HepG2 (cell line): ENCODE data around the gene LYPD1. TPM values are rescaled to one million over a fixed set of nuclear protein-coding genes. Genes with fewer than 3 reads are reported as not detected.

Experiments used
- ATAC-seq: fragments of 200-7000 bp; cut with Tn5 transposase; 3 replicates; pipeline ENCODE4 v1.9.1; 2020; ENCODE audit warnings: mild to moderate bottlenecking, moderate library complexity
- BruUV-seq: library from RNA; stranded (reverse); fragments of 400-500 nt; replicated peaks from 2 replicates; lab custom pipeline; 2021; lab: Mats Ljungman, UMichigan
- CTCF ChIA-PET: fragments of 300-600 bp; formaldehyde crosslinking; extraction: SDS; loops from one replicate; lab custom pipeline; 2021; ENCODE audit warnings: low total read pairs, inconsistent platforms, low intra/inter-chr PET ratio; lab: Yijun Ruan, JAX
- POLR2A ChIA-PET: fragments of 350-600 bp; sonication (Branson Sonifier 250); formaldehyde crosslinking; loops from one replicate; lab custom pipeline; 2020; ENCODE audit warnings: antibody characterized with exemption, inconsistent platforms; lab: Yijun Ruan, JAX
- DNase-seq: peaks from one replicate; pipeline ENCODE4 v3.0.0-alpha.2; 2015; ENCODE audit warnings: low spot score
- FAIRE-seq: peaks from 3 replicates; lab custom pipeline; 2011; peaks lifted over from hg19 to GRCh38; lab: Jason Lieb, UNC
- H2AFZ ChIP-seq: one replicate; pipeline ENCODE4 v1.6.1; 2011; ENCODE audit warnings: low read length, inconsistent platforms
- H3K27ac ChIP-seq: fragments of 300-600 bp; 3 replicates; pipeline ENCODE4 v1.8.0; 2011; ENCODE audit warnings: mixed run types, mild to moderate bottlenecking, mixed read lengths, low read length, inconsistent platforms; ENCODE audit not compliant: insufficient read depth; ENCODE audit errors: extremely low read length
- H3K27me3 ChIP-seq, 2 experiments: fragments of 200-600 bp in 1 of 2; 2 replicates in 1 of 2; 3 replicates in 1 of 2; pipeline versions ENCODE4 v1.6.0 to v1.8.0; 2011; ENCODE audit warnings: low read length in 2 of 2, mild to moderate bottlenecking in 2 of 2, moderate library complexity in 2 of 2, inconsistent platforms in 1 of 2; ENCODE audit not compliant: insufficient read depth in 2 of 2, control insufficient read depth in 1 of 2
- H3K36me3 ChIP-seq, 2 experiments: fragments of 200-600 bp in 1 of 2; replicated peaks in 1 of 2; 2 replicates in 1 of 2; 3 replicates in 1 of 2; pipeline versions ENCODE4 v1.5.1 to v1.8.0; 2011; ENCODE audit warnings: low read length in 2 of 2, inconsistent platforms in 1 of 2; ENCODE audit not compliant: insufficient read depth in 2 of 2, control insufficient read depth in 1 of 2
- H3K4me1 ChIP-seq: 2 replicates; pipeline ENCODE4 v1.5.1; 2012; ENCODE audit warnings: low read length, inconsistent platforms; ENCODE audit not compliant: insufficient read depth
- H3K4me2 ChIP-seq: 2 replicates; pipeline ENCODE4 v1.6.0; 2011; ENCODE audit warnings: low read depth, low read length, inconsistent platforms
- H3K4me3 ChIP-seq, 3 experiments: fragments of 200-600 bp in 1 of 3; sonication (generic), shearing (Covaris generic) in 1 of 3; replicated peaks in 1 of 3; 2 replicates each; pipeline ENCODE4 v1.5.1; 2011 to 2016; ENCODE audit warnings: low read length in 3 of 3, inconsistent platforms in 2 of 3, low read depth in 2 of 3, mild to moderate bottlenecking in 2 of 3, control low read depth in 1 of 3, mixed read lengths in 1 of 3; ENCODE audit not compliant: insufficient read depth in 1 of 3
- H3K79me2 ChIP-seq: one replicate; pipeline ENCODE4 v1.6.1; 2011; ENCODE audit warnings: low read length, inconsistent platforms; ENCODE audit not compliant: insufficient read depth
- H3K9ac ChIP-seq: 2 replicates; pipeline ENCODE4 v1.6.0; 2011; ENCODE audit warnings: mild to moderate bottlenecking, low read depth, low read length, inconsistent platforms; ENCODE audit not compliant: insufficient read depth
- H3K9me3 ChIP-seq: 2 replicates; pipeline ENCODE4 v1.5.1; 2012; ENCODE audit warnings: mild to moderate bottlenecking, low read length
- H4K20me1 ChIP-seq: 2 replicates; pipeline ENCODE4 v1.6.0; 2011; ENCODE audit warnings: inconsistent platforms, mild to moderate bottlenecking, low read length, moderate library complexity; ENCODE audit not compliant: insufficient read depth
- EZH2 ChIP-seq: conservative IDR thresholded peaks from 2 replicates; pipeline ENCODE4 v1.6.1; 2012; ENCODE audit warnings: mild to moderate bottlenecking, low read depth, low read length, moderate library complexity
- NFIB ChIP-seq: sonication (generic); formaldehyde crosslinking; IDR thresholded peaks from 2 replicates; pipeline ENCODE4 v1.9.0; 2021; ENCODE audit warnings: missing genetic modification reagents, mild to moderate bottlenecking, borderline replicate concordance
- ONECUT2 ChIP-seq: sonication (generic); formaldehyde crosslinking; IDR thresholded peaks from 2 replicates; pipeline ENCODE4 v1.4.0; 2020; ENCODE audit warnings: missing genetic modification reagents
- PAXIP1 ChIP-seq: sonication (generic); formaldehyde crosslinking; conservative IDR thresholded peaks from 2 replicates; pipeline ENCODE4 v1.4.0; 2020; ENCODE audit warnings: mild to moderate bottlenecking, missing genetic modification reagents, moderate library complexity
- SETDB1 ChIP-seq: sonication (generic); formaldehyde crosslinking; IDR thresholded peaks from 2 replicates; pipeline ENCODE4 v1.5.1; 2020; ENCODE audit warnings: missing genetic modification reagents, mild to moderate bottlenecking, borderline replicate concordance
- YEATS2 ChIP-seq: sonication (generic); formaldehyde crosslinking; IDR thresholded peaks from 2 replicates; pipeline ENCODE4 v1.4.0; 2020; ENCODE audit warnings: missing genetic modification reagents, borderline replicate concordance
- WGBS: methylation state at CpG from one replicate; pipeline ENCODE4 v1.1.6; 2017; ENCODE audit warnings: low lambda C conversion rate; 5-methylcytosine and 5-hydroxymethylcytosine counted together
- in situ Hi-C: cut with HindIII; loops from 2 replicates; pipeline ENCODE4 v1.10.0; 2017; ENCODE audit warnings: low pct_unique_long_range_greater_than_20kb; ENCODE audit not compliant: extremely low pct_ligation_motif_present
- intact Hi-C: fragments of 100-400 bp; cut with micrococcal nuclease; formaldehyde crosslinking; loops from one replicate; pipeline ENCODE4 v1.10.0; 2022; ENCODE audit not compliant: unreplicated experiment
- polyA plus RNA-seq, 8 experiments: library from polyadenylated mRNA; depleted of rRNA in 3 of 8; stranded (reverse) in 7 of 8; unstranded in 1 of 8; fragments of >200 nt; fragmentation: Illumina TruSeq in 4 of 8; extraction: Trizol in 4 of 8; gene quantifications; 2 replicates each; pipeline versions ENCODE4 v1.2.1 to v1.2.3, GENCODE V29; 2011 to 2016; ENCODE audit warnings: low read depth in 4 of 8, missing spikeins in 1 of 8, mixed read lengths in 1 of 8; ENCODE audit not compliant: insufficient read depth in 1 of 8
- total RNA-seq, 5 experiments: library from RNA; depleted of rRNA; stranded (reverse); fragments of >200 nt; fragmentation: Illumina TruSeq; extraction: Trizol; gene quantifications; 2 replicates each; pipeline ENCODE4 v1.2.3, GENCODE V29; 2016; ENCODE audit warnings: low read depth in 1 of 5

The LYPD1 gene
- total and polyA plus RNA-seq, 2 of the 13 experiments (the other 11 are each of a cell fraction or from before 2014, with no cell fraction given): not detected

GRCh38 chr2:132668987-132669907, 758 bp downstream of the LYPD1 start:
- Histone ChIP-seq H3K9me3 (no peaks in the 10 kb centered on the region), H3K36me3 (no peaks in the 10 kb centered on the region), H4K20me1 (no peaks in the 10 kb centered on the region), H3K9ac (no peak overlapping the region), H3K27ac (no peak overlapping the region), H3K4me2 (no peak overlapping the region), H3K4me1 (no peaks in the 10 kb centered on the region), H2AFZ (no peak overlapping the region), H3K79me2 (no peaks in the 10 kb centered on the region), H3K4me3 (no peak overlapping the region), H3K27me3 (peaks cover 8 to 41% of the 10 kb centered on the region in 2 experiments; a peak in 4 of 5 replicates)
- POLR2A ChIA-PET: no interaction called here
- WGBS: 12% methylated on average over 43 of the region's 80 CpGs
- DNase-seq (no peak), ATAC-seq (peak; percentile 46), FAIRE-seq (no peak)
- no TSS peak for BruUV-seq
- peak; percentile 54; the same call in 1 of the 2 replicates for TF ChIP-seq EZH2
- no peak for TF ChIP-seq NFIB (CRISPR knock-in tag)
- no peak for TF ChIP-seq PAXIP1 (CRISPR knock-in tag)
- TF ChIP-seq ONECUT2 (CRISPR knock-in tag): no peak
- TF ChIP-seq SETDB1 (CRISPR knock-in tag): no peak
- no peak for TF ChIP-seq YEATS2 (CRISPR knock-in tag)
- in situ Hi-C loops: loop anchor here (25.0 kb wide), 1 partner anchor 493 kb away; no protein-coding TSS in a partner anchor
- intact Hi-C loops: no loop called here
- CTCF ChIA-PET: no interaction called here
